Measurements from ENCODE around the gene SRSF4. TPM values are rescaled to one million over a fixed set of nuclear protein-coding genes. Genes with fewer than 3 reads are reported as not detected.

The SRSF4 gene
- total and polyA plus RNA-seq, 2 of the 8 experiments (the other 6 are each of a cell fraction or from before 2014, with no cell fraction given), result 34.9 to 86.5 TPM

- TF ChIP-seq, protein P1, sequence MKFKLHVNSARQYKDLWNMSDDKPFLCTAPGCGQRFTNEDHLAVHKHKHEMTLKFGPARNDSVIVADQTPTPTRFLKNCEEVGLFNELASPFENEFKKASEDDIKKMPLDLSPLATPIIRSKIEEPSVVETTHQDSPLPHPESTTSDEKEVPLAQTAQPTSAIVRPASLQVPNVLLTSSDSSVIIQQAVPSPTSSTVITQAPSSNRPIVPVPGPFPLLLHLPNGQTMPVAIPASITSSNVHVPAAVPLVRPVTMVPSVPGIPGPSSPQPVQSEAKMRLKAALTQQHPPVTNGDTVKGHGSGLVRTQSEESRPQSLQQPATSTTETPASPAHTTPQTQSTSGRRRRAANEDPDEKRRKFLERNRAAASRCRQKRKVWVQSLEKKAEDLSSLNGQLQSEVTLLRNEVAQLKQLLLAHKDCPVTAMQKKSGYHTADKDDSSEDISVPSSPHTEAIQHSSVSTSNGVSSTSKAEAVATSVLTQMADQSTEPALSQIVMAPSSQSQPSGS (IDR thresholded peaks at IDR 0.05; ENCODE audit: low read length), result no peak
- TF ChIP-seq EP300 (IDR thresholded peaks at IDR 0.05; ENCODE audit: borderline replicate concordance in 1 of 2, low read depth in 2 of 2, low read length in 2 of 2), result no peak
- TF ChIP-seq BACH1 (IDR thresholded peaks at IDR 0.05; ENCODE audit: low read length), result no peak
- TF ChIP-seq PHF8 (conservative IDR thresholded peaks at IDR 0.05; ENCODE audit: low read depth, low read length), result no peak
- no peak for TF ChIP-seq EZH2 (IDR thresholded peaks at IDR 0.05; ENCODE audit: low read depth, low read length, severe bottlenecking)
- TF ChIP-seq POLR2AphosphoS5 (IDR thresholded peaks at IDR 0.05; ENCODE audit: low read depth, low read length), result no peak
Measured at GRCh38 chr1:29119121-29119929, 62.4 kb downstream of the SRSF4 start (continued).

All from H1 (cell line).